Thymus (tissue), 11 donors: ENCODE data around the gene GLS. TPM values are rescaled to one million over a fixed set of nuclear protein-coding genes. Genes with fewer than 3 reads are reported as not detected.

Source experiments
- DNase-seq, 9 donors: peaks; one replicate each; pipeline ENCODE4 v3.0.0-alpha.2; 2013; ENCODE audit warnings: low spot score in 9 of 9, low read depth in 6 of 9, missing footprints in 1 of 9
- H3K27ac ChIP-seq, 2 donors: one replicate each; pipeline ENCODE4 v1.5.1; 2013; ENCODE audit warnings: control low read depth in 1 of 2, low read depth in 1 of 2, low read length in 1 of 2, mild to moderate bottlenecking in 1 of 2, moderate library complexity in 1 of 2
- H3K27me3 ChIP-seq, 2 donors: one replicate each; pipeline ENCODE4 v1.5.1; 2013; ENCODE audit warnings: low read length in 1 of 2; ENCODE audit not compliant: control insufficient read depth in 2 of 2, insufficient read depth in 1 of 2
- H3K36me3 ChIP-seq, 2 donors: one replicate each; pipeline ENCODE4 v1.5.1; 2013; ENCODE audit warnings: low read length in 1 of 2, mild to moderate bottlenecking in 1 of 2, moderate library complexity in 1 of 2; ENCODE audit not compliant: control insufficient read depth in 2 of 2, insufficient read depth in 2 of 2
- H3K4me1 ChIP-seq, 2 donors: one replicate each; pipeline ENCODE4 v1.5.1; 2013; ENCODE audit warnings: low read length in 2 of 2; ENCODE audit not compliant: control insufficient read depth in 2 of 2, insufficient read depth in 2 of 2
- H3K4me3 ChIP-seq, 2 donors: one replicate each; pipeline ENCODE4 v1.5.1; 2013; ENCODE audit warnings: low read length in 2 of 2, control low read depth in 1 of 2, mild to moderate bottlenecking in 1 of 2
- H3K9me3 ChIP-seq, 2 donors: one replicate each; pipeline ENCODE4 v1.5.1; 2013; ENCODE audit warnings: low read length in 1 of 2, mild to moderate bottlenecking in 1 of 2; ENCODE audit not compliant: control insufficient read depth in 2 of 2, insufficient read depth in 1 of 2
- WGBS: extraction: QIAGEN DNeasy Blood & Tissue Kit; methylation state at CpG from one replicate; pipeline ENCODE4 v1.1.7; 2013; 5-methylcytosine and 5-hydroxymethylcytosine counted together
- polyA plus RNA-seq: library from polyadenylated mRNA; stranded (reverse); fragments of 200-250 nt; gene quantifications from one replicate; pipeline ENCODE4 v1.2.3, GENCODE V29; 2013
- total RNA-seq: library from RNA; stranded (reverse); fragments of 120-200 nt; gene quantifications from one replicate; pipeline ENCODE4 v1.2.4, GENCODE V29; 2013
- donor health status: healthy.

Gene GLS
- total and polyA plus RNA-seq, 2 donors = 70.8 to 130 TPM

DNA sequence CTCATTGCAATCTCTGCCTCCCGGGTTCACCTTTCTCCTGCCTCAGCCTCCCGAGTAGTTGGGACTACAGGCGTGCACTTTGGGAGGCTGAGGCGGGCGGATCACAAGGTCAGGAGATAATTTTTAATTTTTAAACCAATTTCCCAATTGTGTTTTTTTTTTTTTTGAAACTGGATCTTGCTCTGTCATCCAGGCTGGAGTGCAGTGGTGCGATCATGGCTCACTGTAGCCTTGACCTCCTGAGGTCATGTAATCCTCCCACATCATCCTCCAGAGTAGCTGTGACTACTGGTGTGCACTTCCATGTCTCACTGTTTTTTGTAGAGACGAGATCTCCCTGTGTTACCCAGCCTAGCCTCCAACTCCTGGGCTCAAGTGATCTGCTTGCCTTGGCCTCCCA, 49.3 kb downstream of the GLS start:
- no peak for DNase-seq
- no peaks in the 10 kb centered on the region for H3K9me3 ChIP-seq
- WGBS = 99% methylated on average over 7 of the region's 7 CpGs
- H3K4me1 ChIP-seq = no peaks in the 10 kb centered on the region
- H3K27me3 ChIP-seq = no peaks in the 10 kb centered on the region
- no peak overlapping the region for H3K4me3 ChIP-seq
- H3K27ac ChIP-seq = no peak overlapping the region
- peaks cover 8 to 52% of the 10 kb centered on the region in 2 donors for H3K36me3 ChIP-seq

DNA sequence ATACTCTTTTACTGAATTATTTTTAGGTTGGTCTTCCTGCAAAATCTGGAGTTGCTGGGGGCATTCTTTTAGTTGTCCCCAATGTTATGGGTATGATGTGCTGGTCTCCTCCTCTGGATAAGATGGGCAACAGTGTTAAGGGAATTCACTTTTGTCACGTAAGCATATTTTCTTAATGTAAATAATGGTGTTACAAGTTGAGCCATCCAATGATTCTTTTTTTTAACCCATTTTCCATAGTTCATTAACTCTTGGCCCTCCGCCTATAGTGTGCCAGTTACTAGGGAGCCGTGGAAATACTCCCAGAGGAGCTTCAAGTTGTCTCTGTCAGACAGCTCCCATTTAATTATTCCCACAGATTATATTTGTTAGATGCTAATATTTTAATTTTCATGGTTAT, 49.8 kb downstream of the GLS start:
- H3K4me3 ChIP-seq = no peak overlapping the region

DNA sequence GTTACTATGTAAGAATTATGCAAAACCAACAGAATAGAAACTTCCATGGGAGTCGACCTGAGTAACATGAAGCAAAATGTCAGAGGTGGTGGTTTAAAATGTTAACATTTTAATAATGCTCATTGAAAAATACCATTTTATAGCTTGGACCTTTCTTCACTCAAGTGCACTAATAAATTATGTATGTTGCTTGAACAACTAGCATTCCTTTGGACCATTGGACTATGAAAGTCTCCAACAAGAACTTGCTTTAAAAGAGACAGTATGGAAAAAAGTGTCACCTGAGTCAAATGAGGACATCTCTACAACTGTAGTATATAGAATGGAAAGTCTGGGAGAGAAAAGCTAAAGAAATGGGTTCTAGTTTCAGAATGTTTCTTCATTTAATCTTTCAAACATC, 51.9 kb downstream of the GLS start:
- 99% methylated on average over 1 of the region's 1 CpG for WGBS
- Histone ChIP-seq H3K4me3 (no peak overlapping the region), H3K27ac (no peak overlapping the region), H3K36me3 (peaks cover 5 to 35% of the 10 kb centered on the region in 2 donors), H3K4me1 (no peaks in the 10 kb centered on the region), H3K9me3 (no peaks in the 10 kb centered on the region), H3K27me3 (no peaks in the 10 kb centered on the region)
- DNase-seq = no peak

More for the DNA sequence above, 49.8 kb downstream of the GLS start:
- Histone ChIP-seq H3K36me3 (peaks cover 8 to 47% of the 10 kb centered on the region in 2 donors), H3K9me3 (no peaks in the 10 kb centered on the region), H3K27ac (no peak overlapping the region), H3K27me3 (no peaks in the 10 kb centered on the region), H3K4me1 (no peaks in the 10 kb centered on the region)
- DNase-seq = no peak
- over 99% methylated on average over 3 of the region's 3 CpGs for WGBS

DNA sequence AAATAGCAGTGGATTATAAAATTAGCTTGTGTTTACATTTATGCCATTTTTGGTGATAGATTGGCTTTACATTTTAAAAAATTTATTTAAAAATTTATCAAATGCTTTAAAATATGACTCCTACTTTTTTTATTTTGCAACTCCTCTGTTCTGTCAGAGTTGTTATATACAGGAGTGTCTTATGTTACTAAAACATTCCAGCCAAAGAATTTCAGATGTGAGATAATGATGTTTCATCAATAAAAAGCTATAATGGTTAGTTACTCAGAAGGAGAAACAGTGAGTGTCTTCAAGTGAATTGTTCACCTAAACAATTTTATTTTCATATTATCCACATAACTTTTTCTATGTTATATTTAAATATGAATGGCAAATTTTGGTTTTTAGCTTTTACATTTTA, 52.7 kb downstream of the GLS start:
- H3K4me1 ChIP-seq = no peaks in the 10 kb centered on the region
- H3K9me3 ChIP-seq = no peaks in the 10 kb centered on the region
- H3K4me3 ChIP-seq = no peak overlapping the region
- no peaks in the 10 kb centered on the region for H3K27me3 ChIP-seq
- H3K36me3 ChIP-seq = peaks cover 5 to 32% of the 10 kb centered on the region in 2 donors
- DNase-seq = no peak
- no peak overlapping the region for H3K27ac ChIP-seq

- no peak for DNase-seq
- H3K27ac ChIP-seq = no peak overlapping the region
- H3K9me3 ChIP-seq = no peaks in the 10 kb centered on the region
- H3K4me3 ChIP-seq = no peak overlapping the region
- peaks cover 2 to 21% of the 10 kb centered on the region in 2 donors for H3K36me3 ChIP-seq
- no peaks in the 10 kb centered on the region for H3K4me1 ChIP-seq
- no peaks in the 10 kb centered on the region for H3K27me3 ChIP-seq
Observed at GRCh38 chr2:190935054-190935453, 54.4 kb downstream of the GLS start.

DNA sequence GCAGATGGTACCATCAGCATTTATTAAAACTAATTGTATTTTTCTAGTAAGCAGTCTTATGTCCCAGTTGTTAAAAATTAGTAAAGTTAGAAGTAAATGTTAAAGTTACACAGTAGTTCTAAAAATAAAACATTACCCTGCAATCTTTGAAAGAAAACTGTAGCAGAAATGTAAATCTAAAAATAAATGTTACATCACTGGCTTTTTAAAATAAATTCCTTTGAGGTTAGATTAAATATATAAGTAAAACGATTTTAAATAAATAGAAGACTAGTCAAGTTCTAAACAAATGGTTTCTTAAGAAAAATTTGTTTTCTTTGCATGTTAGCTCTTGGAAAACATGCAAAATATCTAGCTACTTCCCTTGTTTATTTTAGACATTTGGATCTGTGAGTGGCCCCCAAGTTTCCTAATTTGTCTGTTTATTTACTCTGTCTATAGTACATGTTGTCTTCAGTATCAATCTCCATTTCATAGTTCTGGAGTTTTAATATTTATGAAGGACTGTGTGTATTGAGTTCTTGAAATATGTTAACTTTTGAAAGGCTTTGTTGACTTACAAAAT, 58.2 kb downstream of the GLS start:
- H3K4me1 ChIP-seq = no peaks in the 10 kb centered on the region
- no peak overlapping the region for H3K4me3 ChIP-seq
- H3K27ac ChIP-seq = no peak overlapping the region
- DNase-seq = no peak
- peaks cover 0 to 4% of the 10 kb centered on the region in 2 donors for H3K36me3 ChIP-seq
- no peaks in the 10 kb centered on the region for H3K27me3 ChIP-seq
- 45% methylated on average over 1 of the region's 1 CpG for WGBS
- H3K9me3 ChIP-seq = no peaks in the 10 kb centered on the region

DNA sequence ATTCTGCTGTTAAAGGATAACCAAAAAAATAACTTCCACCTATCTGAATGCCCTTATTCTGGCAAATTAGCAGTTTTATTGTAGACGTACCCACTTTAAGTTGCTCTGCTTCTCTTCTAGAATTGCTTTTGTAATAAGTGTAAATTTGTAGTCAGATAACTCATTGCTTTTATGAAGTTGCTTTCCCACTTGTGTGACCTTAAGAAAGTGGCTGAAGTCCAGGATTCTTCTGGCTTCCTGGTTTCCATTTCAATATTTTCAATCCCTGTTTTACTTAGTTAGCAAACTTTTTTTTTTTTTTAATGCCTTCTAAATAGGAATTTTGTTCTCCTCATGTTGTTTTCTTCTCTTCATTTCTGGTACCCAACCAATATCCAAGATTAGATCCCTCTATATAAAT, 59.8 kb downstream of the GLS start:
- H3K27ac ChIP-seq = no peak overlapping the region
- no peaks in the 10 kb centered on the region for H3K27me3 ChIP-seq
- no peaks in the 10 kb centered on the region for H3K9me3 ChIP-seq
- no peak for DNase-seq
- no peaks in the 10 kb centered on the region for H3K4me1 ChIP-seq
- no peak overlapping the region for H3K4me3 ChIP-seq
- 95% methylated on average over 1 of the region's 1 CpG for WGBS
- H3K36me3 ChIP-seq = no peaks in the 10 kb centered on the region

GRCh38 chr2:190941571-190941970, 61.0 kb downstream of the GLS start:
- H3K27ac ChIP-seq = no peak overlapping the region
- no peak for DNase-seq
- WGBS = 98% methylated on average over 2 of the region's 2 CpGs
- no peaks in the 10 kb centered on the region for H3K36me3 ChIP-seq
- no peaks in the 10 kb centered on the region for H3K27me3 ChIP-seq
- no peaks in the 10 kb centered on the region for H3K4me1 ChIP-seq
- H3K9me3 ChIP-seq = no peaks in the 10 kb centered on the region
- no peak overlapping the region for H3K4me3 ChIP-seq

DNA sequence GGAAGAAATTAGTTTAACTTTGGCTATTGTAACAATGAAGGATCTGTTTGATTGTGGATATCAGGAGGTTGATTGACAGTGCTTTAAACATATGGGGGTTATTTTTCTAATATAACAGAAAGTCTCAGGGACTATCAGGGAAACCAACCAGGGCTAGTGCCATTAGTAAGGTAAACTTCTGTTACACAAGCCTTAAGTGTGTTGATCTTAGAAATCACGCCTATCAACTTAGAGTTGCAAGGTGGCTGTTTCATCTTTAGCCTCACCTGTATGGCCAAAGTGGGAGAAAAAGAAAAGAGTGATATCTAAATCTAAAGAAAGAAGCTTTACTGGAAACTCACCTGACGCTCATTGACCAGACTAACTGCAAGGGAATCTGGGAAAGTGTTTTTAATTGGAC, 62.1 kb downstream of the GLS start:
- no peak for DNase-seq
- Histone ChIP-seq H3K4me1 (peaks cover 3 to 4% of the 10 kb centered on the region in 2 donors), H3K4me3 (no peak overlapping the region), H3K27ac (no peak overlapping the region), H3K9me3 (no peaks in the 10 kb centered on the region), H3K36me3 (no peaks in the 10 kb centered on the region), H3K27me3 (no peaks in the 10 kb centered on the region)
- over 99% methylated on average over 2 of the region's 2 CpGs for WGBS

DNA sequence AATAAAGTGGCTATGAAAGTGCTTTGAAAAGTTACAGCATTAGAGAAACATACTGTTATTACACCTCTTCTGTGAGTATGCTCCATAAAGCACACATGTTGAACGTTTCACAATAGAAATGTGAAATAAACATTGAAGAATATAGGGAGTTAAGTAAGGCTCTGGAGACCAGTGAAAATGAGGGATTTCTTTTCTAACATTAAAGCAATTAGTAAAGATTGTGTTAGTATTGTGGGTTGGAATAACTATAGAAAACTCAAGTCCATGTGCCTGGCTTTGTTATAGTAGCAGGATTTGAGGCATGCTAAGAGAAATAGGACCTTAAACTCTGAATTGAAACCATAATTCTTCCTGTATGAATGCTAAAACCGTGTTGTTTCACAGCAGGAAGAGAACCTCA, 63.1 kb downstream of the GLS start:
- Histone ChIP-seq H3K27ac (no peak overlapping the region), H3K4me1 (peaks cover 4 to 9% of the 10 kb centered on the region in 2 donors), H3K27me3 (no peaks in the 10 kb centered on the region), H3K9me3 (no peaks in the 10 kb centered on the region), H3K36me3 (no peaks in the 10 kb centered on the region), H3K4me3 (no peak overlapping the region)
- DNase-seq = no peak
- 77% methylated on average over 2 of the region's 2 CpGs for WGBS
